GM21737 (cell line): ENCODE results near the gene SCN7A.
"Not testable (repeated sequence)": the region's sequence is repeated elsewhere in the genome, so short reads cannot be mapped to it uniquely, and the experiment has no call there.

ENCODE experiments used
- ATAC-seq: cut with Tn5 transposase; IDR thresholded peaks from one replicate; pipeline ENCODE4 v1.9.1; 2021; ENCODE audit warnings: mild to moderate bottlenecking, moderate library complexity; ENCODE audit not compliant: unreplicated experiment

Gene SCN7A

GRCh38 chr2:166454006-166454595 is 39.9 kb downstream of the SCN7A start:
- no peak for ATAC-seq

- ATAC-seq = no peak
These were observed 42.6 kb downstream of the SCN7A start for GRCh38 chr2:166451468-166451867.

- ATAC-seq = no peak
These were observed 44.6 kb downstream of the SCN7A start for GRCh38 chr2:166449439-166449838.

DNA sequence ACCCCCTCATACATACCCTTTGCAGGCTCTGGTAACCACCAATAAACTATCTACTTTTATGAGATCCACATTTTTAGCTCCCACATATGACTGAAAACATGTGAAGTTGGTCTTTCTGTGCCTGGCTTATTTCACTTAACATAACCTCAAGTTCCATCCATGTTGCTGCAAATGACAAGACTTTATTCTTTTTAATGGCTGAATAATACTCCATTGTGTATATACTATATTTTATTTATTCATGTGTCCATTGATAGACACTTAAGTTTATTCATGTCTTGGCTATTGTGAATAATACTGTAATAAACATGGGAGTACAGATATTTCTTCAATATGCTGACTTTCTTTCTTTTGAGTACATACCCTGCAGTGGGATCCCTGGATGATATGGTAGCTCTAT is 45.9 kb downstream of the SCN7A start:
- ATAC-seq = no peak

DNA sequence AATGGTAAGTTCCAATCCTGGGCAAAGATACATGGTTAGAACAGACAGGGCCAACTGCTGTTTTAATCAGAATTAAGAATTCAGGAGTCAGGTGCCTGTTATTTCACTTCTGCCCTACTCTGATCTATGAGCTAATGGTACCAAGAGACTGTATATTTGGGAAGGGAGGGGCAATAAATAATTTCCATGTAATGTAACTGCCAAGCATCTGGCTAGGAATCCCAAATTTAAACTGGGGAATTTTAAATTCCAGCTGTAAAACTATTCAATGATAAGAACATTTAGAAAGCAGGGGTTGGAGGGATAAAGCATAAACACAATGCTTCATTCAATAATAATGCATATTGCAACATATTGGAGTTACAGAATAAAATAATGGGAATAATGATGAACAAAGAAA is 49.7 kb downstream of the SCN7A start:
- no peak for ATAC-seq

DNA sequence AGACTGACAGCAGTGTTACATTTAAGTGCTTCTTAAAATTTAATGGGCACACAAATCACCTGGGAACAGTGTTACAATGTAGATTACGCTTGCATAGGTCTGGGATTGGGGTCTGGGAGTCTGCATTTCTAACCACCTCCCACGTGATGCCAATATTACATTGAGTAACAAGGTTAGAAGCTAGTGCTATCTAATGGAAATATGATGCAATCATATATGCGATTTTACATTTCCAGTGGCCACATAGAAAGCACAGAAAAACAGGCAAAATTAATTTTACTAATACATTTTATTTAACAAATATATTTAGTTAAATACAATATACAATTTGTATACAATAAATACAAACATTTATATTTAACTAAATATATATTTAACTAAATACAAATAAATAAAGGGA is 53.7 kb downstream of the SCN7A start:
- no peak for ATAC-seq

DNA sequence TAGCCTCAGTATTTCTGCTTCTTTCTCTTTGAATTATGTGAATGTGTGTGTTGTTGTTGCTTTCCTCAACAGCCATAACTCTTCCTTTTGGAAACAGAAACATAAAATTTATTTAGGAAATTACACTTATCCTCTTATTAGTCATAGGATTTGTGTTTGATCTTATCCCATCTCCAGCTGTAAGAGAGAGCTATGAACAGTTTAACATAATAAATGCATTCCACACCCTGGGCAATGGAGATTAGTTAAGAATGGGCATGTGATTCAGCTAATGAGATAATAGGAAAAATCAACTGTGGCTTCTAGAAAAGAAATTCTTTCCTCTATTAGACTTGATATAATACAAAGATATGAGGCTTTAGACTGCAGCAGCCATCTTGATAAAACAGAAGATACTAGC is 55.0 kb downstream of the SCN7A start:
- ATAC-seq = no peak

DNA sequence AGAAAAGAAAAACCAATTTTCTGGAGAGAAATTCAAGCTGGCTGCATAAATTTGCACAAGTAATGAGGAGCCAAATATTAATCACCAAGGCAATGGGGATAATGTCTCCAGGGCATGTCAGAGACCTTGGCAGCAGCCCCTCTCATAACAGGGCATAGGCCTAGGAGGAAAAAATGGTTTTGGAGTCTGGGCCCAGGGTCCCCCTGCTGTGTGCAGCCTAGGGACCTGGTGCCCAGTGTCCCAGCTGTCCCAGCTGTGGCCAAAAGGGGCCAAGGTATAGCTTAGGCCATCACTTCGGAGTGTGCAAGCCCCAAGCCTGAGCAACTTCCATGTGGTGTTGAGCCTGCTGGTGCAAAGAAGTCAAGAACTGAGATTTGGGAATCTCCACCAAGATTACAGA is 57.1 kb downstream of the SCN7A start:
- no peak for ATAC-seq

- no peak for ATAC-seq
These were observed 57.9 kb downstream of the SCN7A start for GRCh38 chr2:166436189-166436588.

- no peak for ATAC-seq
These were observed 59.6 kb downstream of the SCN7A start for GRCh38 chr2:166434491-166434890.

DNA sequence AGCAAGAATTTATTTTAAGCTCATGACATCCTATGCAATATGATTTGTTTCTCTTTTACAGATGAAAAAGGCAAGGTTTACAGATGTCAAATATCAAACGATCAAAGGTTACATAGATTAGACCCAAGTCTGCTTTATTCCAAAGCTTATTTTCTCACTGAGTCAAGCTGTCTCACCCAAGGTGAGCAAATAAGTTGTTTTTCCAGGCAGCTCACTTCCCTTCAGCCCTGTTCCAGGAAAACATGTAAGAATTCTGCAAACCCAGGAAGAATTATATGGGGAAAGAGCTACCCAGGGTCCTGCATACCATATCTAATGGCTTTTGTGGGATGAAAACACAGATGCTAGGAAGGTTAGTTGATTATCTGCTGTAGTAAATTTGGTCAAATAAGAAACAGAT is 60.6 kb downstream of the SCN7A start:
- no peak for ATAC-seq

GRCh38 chr2:166432331-166432730 is 61.7 kb downstream of the SCN7A start:
- no peak for ATAC-seq

DNA sequence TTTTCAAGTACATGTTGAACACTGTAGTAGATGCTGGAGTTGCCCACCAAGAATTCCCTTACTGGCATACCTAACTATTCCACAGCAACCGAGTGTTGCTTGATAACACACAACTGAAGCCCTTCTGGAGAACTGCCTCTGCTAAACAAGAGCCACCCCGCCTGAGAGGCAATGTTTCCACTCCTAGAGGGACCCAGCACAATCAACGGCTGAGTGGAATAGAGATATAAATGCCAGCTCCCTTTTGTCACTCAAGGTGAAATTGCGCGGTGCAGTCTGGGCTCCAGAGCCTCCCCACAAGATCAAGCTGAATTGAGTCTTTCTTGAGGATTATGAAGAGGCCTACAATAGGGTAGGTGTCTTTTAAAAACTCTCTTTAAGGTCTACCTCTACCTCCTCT is 69.2 kb downstream of the SCN7A start:
- no peak for ATAC-seq

GRCh38 chr2:166419616-166419934 is 74.5 kb downstream of the SCN7A start:
- ATAC-seq = no peak

DNA sequence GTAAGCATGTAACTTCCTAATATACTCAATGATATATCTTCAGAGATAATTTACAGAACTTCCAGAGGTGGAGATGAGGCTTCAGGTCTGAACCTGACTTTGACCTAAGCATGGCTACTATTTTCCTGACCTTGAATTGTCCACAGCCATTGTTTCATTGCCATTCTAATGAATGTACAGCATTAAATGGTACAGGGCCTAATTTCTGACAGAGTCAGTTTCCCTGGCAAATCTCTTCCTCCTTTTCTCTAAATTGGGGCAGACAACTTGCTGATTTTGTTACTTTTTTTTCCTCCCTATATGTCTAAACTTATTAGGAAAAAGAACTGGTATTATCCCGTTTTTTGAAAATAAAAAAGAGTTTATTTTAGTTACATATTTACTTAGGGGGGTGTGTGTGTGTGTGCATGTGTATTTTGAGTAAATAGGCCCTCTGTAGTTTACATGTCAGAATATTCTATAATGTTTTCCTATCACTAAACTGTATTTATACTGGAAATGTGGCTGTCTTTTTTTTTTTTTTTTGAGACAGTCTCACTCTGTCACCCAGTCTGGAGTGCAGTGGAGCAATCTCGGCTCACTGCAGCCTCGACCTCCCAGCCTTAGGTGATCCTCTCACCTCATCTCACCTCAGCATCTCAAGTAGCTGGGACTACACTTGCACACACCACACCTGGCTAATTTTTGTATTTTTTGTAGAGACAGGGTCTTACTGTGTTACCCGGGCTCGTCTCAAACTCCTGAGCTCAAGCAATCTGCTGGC is 75.0 kb downstream of the SCN7A start:
- ATAC-seq = no peak

GRCh38 chr2:166417669-166418068 is 76.4 kb downstream of the SCN7A start:
- ATAC-seq = no peak

DNA sequence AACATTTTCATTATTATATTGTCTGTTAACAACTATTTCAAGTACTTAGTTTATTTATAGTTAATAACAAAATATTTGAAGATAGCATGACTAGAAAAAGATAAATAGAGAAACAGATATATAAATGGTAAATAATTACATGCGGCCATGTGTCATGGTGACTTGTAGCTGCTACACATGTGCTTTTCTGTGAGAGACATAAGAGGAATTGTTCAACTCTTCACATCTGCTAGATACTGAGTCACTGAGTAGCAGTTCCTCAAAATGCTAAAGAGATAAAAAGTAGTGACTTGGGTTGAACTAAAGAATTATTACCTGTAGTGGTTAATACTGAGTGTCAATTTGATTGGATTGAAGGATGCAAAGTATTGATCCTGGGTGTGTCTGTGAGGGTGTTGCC is 80.8 kb downstream of the SCN7A start:
- no peak for ATAC-seq

GRCh38 chr2:166411473-166412230 is 82.4 kb downstream of the SCN7A start:
- ATAC-seq = no peak

GRCh38 chr2:166410828-166411472 is 83.1 kb downstream of the SCN7A start:
- no peak for ATAC-seq

DNA sequence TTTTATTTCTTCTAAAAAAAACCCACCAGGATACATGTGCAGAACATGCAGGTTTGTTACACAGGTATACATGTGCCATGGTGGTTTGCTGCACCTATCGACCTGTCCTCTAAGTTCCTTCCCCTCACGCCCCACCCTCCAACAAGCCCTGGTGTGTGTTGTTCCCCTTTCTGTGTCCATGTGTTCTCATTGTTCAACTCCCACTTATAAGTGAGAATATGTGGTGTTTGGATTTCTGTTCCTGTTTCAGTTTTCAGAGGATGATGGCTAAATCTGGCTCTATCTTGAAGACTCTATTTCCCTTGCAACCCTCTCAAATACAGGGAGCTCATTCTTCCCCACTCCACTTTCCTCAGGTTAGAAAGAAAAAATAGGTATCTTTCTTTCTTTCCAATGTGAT is 86.3 kb downstream of the SCN7A start:
- ATAC-seq = not testable (repeated sequence)

GRCh38 chr2:166406374-166406773 is 87.7 kb downstream of the SCN7A start:
- ATAC-seq = no peak

DNA sequence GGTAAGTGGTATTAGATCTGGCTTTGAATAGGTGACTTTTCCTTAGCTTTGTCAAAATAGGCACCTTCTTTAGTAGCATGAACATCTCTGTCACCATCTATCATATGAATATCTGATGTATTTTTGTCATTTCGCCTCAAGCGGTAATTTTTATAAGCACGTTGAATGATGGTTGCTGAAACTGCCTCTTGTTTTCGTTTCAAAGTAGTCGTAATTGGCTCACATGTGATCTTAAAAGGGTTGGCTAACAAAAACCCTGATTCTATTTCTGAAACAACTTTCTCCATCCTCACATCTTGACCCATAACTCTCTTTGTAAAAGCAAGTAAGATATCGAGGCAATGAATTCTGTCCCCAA is 88.5 kb downstream of the SCN7A start:
- ATAC-seq = no peak
